SK-N-MC (cell line): ENCODE data around the gene GALNT18.

ENCODE experiments used
- EZH2 ChIP-seq: fragments of 200-600 bp; sonication (generic); IDR thresholded peaks from one replicate; pipeline ENCODE4 v1.6.1; 2017; ENCODE audit warnings: antibody characterized with exemption
- POLR2AphosphoS5 ChIP-seq: IDR thresholded peaks from 2 replicates; pipeline ENCODE4 v1.6.1; 2012; ENCODE audit warnings: mild to moderate bottlenecking, low read depth, low read length, borderline replicate concordance

DNA sequence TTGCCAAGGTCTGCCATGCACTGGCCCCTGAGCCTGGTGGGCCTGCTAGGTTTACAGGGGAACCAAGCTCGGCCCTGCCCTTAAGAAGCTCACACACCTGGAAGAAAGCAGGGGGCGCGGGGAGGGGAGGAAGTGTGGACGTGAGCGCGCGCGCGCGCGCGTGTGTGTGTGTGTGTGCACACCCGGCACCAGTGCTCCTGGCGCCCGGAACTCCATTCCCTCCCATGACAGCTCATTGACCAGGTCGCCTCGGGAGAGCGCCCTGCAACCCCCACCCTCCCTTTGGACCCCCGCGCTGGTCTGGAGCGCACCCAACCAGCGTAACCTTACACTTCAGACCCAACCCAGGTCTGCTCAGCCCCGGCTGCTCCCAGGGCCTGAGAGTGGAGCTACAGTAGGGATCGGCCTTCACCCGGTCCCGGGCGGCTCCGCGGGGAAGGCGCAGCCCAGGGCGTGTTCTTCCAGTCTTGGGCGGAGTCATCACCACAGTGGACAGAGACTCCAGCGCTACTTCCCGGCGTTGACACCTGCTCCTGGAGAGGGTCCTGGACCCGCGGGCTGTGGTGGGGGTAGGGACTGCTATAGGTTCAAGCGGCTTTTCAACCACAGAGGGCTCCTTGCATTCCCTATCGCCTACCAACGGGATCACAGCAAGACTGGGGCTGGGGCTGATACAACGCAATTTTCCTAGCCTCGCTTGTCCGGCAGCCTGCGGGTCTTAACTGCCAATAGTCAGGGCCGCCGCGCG, 1.5 kb downstream of the GALNT18 start:
- TF ChIP-seq EZH2: no peak
- no peak for TF ChIP-seq POLR2AphosphoS5
